Measurements from ENCODE around the gene PELI1.

Gene PELI1

DNA sequence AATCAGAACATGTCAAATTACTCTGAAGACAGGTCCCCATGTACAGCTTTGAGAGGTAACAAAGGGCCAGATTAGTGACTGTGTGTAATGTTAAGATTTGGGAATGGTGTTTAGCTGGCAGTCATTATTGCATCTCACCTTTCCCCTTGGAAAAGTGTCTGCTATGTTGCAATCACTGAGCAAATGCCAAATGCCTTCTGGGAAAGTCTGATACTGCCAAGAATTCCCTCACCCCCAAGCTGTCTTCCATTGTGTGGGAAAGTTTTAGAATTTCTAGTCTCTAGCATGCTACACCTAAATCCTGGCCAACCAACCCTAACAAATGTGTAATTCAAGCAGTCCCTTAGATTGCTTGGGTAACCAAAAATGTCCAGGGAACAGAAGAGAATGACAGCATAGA is 13.6 kb upstream of the PELI1 start:
- DNase-seq (ENCODE audit: low read depth) = no peak

DNA sequence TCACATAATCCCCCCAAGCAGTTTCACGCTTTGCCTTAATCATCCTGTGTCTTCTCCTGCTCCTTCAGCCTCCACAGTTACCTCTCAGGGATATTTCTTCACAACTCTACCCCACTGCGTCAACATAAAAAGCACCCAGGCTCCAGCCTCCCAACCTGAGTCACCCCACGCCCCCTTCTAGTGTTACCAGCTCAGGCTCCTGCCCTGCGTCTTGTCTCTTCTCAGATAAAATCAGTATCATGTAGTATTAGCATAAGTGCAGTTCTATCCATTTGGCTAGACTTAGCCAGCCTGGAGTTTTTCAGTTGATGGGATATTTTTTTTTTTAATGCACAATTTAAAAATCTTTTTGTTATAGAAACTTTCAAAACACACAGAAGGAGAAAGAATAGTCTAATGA is 9.6 kb upstream of the PELI1 start:
- no peak for DNase-seq (ENCODE audit: low read depth)

DNA sequence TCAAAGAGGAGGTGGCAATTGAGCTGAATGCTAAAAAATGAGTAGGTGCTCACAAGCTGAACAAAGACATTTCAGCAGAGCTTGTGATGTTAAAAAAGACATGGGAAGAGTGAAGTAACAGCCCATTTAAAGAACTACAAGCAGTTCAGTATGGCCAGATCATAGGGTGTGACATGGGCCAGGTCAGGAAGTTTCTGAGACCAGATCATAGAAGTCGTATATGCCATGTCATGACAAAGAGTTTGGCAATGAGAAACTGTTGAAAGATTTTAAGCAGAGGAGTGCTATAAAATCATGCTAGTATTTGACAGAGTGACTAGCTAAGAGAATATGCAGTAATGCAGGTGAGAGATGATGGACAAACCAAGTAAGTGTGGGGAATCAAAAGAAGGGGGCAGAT is 7.3 kb upstream of the PELI1 start:
- DNase-seq (ENCODE audit: low read depth) = no peak

DNA sequence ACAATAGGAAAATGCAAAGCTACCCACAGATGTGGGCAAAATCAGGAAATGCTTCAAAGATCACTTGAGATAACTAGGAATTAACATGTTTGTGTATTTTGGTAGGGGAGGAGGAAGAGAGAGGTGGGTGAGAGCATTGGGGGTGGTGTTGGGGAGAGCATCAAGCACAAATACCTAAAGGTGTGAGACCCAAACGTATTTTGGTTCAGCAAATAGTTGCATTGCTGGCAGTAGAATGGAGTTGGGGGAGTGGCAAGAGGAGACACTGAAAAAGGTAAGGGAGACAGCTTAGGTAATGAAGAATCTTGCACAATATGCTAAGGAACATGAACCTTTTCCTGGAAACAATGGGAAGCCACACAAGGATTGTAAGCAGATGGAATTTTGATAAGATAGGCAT is 1.5 kb upstream of the PELI1 start:
- DNase-seq (ENCODE audit: low read depth) = no peak

DNA sequence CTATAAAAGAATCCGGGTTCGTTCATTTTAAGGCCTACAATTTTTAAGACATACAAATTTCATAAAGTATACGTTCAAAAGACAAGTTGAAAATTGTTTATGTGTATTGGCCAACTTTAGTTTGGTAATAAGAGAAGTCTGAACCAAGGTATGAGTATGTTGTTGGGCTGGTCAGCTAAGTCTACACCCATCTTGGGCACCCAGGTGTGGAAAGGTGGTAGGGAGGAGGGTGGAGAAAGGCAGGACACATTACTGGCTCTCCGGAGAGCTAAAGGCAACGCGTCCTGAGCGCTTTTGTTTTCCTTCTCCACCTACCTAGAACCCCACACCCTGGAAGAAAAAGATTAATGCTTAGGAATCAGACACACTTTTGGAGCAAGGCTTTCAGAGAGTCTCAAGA is 899 bp upstream of the PELI1 start:
- no peak for DNase-seq (ENCODE audit: low read depth)

DNA sequence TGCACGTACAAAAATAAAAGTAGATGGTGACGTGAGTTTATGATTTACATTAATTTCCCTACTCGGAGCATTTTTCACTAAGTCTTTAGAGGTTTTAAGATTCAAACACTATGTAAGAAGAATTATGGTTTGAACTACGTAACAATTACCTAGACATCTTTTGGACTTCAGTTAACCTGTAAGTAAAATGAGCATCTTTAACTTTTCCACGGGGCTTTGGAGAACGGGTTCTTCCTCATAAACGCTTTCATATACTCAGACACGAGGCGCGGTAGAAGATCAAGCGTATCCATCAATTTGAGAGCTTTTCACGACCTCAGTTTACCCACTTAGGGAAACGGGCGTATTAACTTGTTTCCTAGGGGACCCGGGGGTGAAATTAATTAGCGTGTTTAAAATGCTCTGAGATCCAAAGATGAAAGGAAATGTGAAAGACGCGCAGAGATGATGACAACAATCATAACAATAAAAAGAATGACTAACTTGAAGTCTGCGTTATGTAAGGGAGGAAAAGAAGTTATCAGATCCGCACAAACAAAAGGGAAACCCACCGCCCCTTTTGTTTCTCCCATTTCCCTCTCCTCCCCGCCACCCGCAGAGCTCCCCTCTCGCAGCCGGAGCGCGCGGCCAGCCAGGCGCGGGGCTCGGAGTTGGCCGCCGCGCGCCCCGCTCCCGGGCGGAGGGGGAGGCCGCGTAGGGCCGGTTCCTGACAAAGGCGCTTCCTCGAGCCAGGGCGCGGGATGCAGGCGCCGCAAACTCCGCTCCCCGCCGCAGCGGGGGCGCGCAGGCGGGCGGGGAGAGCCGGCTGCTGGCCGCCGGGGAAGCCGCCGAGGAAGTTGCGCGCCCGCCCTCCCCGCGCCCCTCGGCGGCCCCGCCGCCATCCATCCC is 807 bp downstream of the PELI1 start:
- DNase-seq (ENCODE audit: low read depth) = peak; percentile 9

DNA sequence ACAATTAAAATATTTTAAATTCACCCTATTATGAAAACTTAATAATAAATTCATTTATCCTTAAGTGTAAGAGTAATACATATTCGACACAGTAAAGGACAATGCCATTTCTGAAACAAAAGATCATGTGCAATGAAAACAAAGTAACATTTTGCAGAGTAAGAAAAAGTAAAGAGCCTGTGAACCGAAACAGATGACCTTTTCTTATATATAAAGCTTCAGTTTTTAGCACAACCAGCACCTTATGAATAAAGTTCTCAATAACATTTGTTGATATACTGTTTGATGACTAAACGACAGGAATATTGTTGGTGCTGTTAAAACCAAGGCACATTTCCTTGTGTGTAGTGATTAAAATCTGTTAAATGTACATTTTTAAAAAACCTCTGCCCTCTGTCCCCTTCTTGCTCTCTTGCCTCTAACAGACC is 1.5 kb downstream of the PELI1 start:
- no peak for DNase-seq (ENCODE audit: low read depth)

DNA sequence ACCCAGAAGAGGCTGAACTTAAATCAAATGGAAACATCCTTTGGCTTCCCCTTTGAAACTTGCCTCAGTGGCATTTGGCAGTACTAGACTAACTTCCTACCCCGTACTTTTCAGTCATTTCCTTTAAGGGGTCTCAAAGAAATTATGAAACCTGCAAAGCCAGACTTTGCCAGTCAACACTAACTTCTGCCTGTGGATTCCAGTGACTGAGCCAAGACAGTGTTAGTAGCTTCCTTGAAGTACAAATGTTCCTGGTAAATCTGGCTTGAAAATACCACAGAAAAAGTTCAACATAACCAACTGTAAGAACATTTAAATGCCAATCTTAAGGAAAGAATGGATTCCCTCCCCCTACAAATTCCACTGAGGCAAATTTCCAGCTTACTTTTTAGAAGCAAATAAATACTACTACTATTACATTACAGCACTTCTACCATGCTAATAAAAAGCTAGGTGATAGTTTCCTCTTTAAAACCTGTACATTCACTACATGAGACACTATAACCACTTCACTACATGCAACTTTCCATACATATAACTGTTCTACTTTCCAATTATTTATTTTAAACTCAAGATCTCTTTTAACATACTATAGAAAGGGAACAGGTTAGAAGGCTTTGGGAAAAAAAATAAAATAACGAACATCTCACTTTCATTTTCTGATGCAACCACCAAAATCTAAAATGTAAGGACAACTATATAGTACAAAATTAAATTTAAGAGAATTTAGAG is 2.4 kb downstream of the PELI1 start:
- DNase-seq (ENCODE audit: low read depth) = no peak

DNA sequence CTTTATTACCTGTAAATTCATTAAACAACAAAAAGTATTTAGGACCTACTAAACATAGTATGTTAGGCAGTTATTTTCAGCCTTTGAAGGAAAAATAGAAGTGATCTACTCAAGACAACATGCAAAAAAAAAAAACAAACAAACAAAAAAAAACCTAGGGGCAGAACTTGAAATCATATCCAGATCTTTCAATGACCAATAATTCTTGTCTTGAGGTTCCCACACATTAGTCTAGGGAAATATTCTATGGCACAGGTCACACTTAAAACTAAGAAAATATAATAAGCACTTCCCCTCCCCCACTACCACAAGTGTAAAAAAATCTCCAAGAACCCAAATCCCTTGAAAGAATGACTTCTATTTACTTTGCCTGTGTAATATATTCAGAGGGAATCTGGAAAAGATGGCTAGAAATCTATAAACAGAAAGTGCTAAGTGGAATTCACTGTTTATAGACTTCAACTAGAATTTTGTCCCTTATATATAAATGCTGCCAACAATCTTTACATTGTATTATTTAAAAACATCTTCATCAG is 3.5 kb downstream of the PELI1 start:
- DNase-seq (ENCODE audit: low read depth) = no peak

DNA sequence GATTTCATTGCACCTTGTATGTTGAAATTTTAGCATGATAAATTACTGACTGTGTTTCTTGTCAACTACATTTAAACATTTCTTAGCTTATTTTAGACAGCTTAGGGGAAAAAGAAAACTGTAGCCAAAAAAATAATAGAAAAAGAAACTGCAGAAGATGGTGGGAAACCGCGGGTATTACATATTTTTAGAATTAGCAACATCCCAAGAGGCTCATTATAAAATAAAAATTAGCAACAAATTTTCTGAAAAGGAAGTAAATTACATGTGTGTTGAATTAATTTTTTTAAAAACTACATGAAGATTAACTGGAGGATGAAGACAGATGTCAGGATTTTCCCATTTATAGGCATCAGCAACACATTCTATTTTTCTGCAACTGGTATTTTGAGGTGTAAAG is 4.3 kb downstream of the PELI1 start:
- DNase-seq (ENCODE audit: low read depth) = no peak

DNA sequence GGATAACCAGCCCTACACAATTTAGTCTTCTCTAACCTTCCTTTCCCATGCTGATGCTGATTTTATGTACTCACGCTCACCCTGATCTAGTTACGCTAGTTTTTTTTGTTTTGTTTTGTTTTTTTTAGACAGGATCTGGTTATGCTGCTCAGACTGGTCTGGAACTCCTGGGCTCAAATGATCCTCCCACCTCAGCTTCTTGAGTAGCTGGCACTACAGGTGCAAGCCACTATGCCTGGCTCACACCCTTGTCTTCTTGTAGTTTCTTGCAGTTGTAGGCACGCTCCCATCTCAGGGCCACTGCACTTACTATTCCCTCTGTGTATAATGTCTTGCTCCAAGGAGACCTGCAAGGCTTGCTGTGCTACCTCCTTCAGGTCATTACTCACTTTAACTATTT is 6.2 kb downstream of the PELI1 start:
- DNase-seq (ENCODE audit: low read depth) = no peak

DNA sequence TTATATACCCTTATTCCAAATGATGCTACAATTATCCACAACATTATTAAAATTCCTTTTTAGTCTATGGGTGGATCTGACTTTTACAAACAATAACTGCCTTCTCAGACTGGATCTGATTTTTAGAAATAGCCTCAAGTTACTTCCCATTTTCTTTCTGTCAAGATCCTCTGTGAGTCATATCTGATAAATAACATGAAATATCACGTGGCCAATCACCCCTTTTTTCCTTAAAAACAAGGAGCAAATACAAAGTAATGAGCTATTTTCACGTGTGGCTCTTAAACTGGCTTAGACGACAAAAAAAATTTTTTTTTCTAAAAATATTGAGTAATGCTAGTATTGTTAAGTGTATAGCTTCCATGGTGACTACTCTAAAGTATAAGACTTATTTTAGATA is 6.7 kb downstream of the PELI1 start:
- no peak for DNase-seq (ENCODE audit: low read depth)

DNA sequence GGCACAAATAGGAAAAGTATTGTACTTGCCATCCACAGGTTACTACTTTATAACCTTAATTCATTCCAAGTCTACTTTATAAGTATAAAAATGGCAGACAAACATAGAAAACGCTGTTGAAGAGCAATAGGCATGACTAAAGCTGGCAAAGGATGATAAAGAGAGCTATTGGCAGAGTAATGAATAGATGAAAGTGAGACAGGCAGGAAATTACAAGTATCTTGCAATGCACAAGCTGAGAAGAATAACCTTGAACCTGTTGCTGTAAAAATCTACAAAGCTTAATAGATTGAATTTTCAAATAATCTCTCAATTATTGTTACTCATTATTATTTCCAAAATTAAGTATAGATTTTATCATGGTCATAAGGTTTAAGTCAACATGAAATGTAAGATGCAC is 8.8 kb downstream of the PELI1 start:
- no peak for DNase-seq (ENCODE audit: low read depth)

DNA sequence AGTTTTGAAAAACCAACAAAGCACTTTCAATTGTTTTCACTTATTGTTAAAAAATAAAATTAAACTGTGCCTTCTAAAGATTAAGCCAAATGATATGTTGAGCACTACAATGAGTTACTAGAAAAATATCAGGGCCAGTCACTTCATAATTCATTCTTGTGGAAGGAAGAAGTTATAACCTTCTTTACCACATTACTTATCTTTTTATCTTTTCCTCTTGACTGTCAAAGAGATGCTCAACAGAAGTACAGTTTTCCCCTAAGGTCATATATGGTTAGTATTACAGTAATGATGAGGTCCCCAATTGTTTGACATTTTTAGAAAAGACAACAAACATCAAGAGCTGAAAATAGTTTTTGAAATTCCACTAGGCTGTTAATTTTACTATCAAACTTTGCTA is 9.4 kb downstream of the PELI1 start:
- no peak for DNase-seq (ENCODE audit: low read depth)

DNA sequence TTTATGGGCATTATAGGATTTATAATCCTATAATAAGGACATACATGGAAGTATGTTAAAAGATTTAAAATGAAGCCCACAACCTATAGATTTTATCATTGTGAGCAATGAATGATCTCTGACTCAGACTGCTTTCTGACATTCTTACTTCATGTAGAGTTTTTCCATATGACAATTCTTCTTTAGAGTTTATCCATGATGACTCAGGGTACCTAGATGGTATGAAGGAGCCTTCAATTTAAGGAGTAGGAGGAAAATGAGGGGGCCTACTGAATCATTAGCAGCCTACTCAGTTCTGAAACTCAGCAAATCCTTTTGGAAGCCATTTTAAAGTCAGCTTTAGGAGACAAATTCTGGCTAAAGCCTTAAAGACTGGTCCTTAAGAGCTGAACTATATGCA is 10.4 kb downstream of the PELI1 start:
- no peak for DNase-seq (ENCODE audit: low read depth)

DNA sequence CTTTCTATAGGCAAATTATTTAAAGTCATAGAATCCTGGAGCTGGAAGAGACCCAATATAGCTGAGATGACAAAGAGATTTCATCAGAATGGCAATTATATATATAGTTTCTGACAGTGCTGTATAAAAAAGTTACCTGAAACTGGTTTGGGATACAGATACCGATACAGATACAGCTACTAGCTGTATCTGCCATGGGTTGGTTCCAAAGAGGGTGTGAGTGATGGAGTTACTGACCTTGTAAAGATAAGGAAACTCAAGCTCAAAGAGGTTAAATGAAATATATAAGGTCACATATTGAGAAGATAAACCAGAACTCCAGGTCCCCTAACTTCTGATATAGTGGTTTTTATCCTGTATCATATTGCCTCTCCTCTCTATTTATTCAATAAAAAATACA is 10.9 kb downstream of the PELI1 start:
- no peak for DNase-seq (ENCODE audit: low read depth)

DNA sequence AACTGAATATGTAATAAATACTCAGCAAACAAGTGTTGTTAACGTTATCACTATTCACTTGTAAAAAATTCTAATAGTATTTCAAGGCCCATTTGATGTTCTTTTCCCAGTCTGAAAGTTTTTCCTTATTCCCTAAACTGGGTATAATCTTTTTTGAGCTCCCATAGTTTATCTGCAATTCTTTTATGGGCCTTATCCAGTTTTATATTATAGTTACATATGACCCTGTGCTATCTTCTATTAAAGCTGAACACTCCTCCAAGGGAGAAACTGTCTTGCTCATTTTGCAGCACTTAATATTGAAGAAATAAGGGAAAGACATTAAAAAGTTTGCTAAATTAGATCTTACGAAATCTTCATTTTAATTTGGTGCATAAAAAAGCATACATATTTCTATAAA is 13.9 kb downstream of the PELI1 start:
- DNase-seq (ENCODE audit: low read depth) = no peak

DNA sequence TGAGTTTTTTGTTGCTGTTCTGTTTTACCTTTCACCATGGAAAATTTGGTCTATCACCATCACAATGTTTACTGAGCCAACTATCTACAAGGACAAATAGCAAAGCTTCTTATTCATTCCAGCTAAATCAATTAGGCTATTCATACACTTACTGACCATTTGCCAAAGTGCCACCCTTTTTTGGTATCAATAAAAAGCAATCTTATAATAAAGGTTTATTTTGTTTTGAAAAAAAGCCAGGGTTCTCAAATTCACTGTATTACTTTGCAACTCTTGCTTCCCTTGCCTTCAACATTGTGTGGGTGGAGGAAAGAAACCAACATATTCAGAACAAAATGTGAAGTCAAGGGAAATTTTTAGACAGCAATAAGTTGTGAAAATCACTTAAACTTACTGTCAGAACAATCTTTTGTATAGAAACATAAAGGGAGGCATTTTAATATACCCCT is 15.3 kb downstream of the PELI1 start:
- no peak for DNase-seq (ENCODE audit: low read depth)

DNA sequence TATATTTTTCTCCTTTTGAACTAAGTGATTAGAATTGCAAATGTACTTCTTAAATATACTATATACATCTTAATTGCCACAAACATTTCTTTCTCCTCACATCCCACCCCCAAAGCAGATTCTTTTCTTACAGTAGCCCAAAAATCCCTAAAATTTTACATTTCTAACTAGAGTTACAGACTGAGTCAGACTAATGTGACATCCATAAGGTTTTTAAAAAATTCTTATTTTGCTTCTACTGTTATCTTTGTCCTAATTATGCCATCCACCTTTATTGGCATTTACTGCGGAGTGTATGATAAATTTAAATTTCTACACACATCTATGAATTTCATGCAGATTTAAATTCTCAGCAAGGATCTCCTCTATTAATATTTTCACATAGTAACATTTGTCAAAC is 15.8 kb downstream of the PELI1 start:
- DNase-seq (ENCODE audit: low read depth) = no peak

DNA sequence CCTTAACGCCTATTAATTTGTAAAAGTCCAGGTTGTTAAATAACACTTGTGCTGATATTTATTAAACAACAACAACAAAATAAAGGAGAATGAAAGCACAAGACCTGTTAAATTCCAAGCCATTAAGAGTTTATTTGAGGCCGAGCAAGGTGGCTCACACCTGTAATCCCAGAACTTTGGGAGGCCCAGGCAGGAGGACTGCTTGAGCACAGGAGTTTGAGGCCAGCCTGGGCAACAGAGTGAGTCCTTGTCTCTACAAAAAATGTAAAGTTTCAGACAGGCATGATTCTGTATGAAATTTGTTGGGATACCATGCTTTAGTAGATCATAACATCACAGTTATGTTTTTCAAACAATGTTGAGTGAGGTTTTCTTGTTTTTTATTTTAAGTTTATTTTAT is 17.1 kb downstream of the PELI1 start:
- no peak for DNase-seq (ENCODE audit: low read depth)

DNA sequence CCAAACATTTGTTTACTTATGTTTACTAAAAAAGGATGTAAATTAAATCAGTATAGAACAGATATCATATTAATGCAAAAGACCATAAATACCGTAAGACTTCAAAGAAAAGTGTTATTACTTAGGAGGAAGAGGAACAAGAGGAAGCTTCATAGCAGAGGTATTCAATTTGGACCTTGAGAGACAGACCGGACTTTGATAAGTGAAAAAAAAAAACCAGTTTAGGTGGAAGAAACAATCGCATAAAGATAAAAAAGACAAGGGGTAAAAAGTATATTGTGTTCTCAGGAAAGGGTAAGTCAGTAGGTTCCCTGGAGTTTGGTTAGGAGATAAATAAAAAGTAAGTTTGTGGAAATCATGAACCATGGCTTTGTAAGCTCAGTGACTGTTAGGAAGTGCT is 17.6 kb downstream of the PELI1 start:
- no peak for DNase-seq (ENCODE audit: low read depth)

DNA sequence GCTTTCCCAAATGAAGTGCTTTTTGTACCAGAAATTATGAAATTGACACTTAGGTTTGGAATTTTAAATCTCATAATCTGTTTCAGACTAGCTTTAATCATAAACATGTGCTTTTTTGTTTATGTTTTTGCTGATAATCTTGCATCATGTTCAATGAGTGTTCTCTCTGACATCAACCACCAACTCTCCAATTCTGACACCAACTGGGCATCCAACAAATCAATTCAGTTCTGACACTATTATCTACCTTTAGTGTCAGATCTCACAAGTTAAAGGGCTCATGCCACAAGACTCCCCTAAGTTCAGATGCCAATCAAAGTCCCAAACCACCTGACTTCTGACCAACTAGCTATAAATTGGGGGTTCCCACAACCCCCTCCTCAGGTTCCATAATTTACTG is 19.6 kb downstream of the PELI1 start:
- DNase-seq (ENCODE audit: low read depth) = no peak

DNA sequence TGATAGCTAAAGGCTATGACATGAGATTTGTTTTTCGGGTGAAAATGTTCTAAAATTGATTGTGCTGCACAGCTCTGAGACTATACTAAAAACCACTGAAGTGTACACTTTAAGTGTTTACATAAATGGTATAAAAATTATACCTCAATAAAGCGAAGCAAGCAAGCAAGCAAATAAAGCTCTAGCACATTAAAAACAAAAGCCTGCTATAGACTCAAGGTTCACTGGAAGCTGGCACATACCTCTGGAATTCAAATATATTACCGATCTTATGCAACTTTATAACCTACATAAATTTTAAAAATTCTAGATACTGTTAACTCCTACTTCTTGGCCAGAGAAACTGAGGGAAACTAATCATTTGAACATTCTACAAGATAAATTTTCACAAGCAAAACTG is 20.1 kb downstream of the PELI1 start:
- no peak for DNase-seq (ENCODE audit: low read depth)

Measured in activated T-cell treated with anti-CD3 and anti-CD28 coated beads for 1 hour (primary cell).